Sigmoid colon (tissue), 7 donors: ENCODE results near the gene THAP4. TPM values are rescaled to one million over a fixed set of nuclear protein-coding genes. Genes with fewer than 3 reads are reported as not detected.

Source experiments
- DNase-seq: peaks from one replicate; pipeline ENCODE4 v3.0.0-alpha.2; 2019
- H3K27ac ChIP-seq, 4 donors: fragments of 200-600 bp; sonication (generic); one replicate each; pipeline ENCODE4 v1.5.1; 2016 to 2019; ENCODE audit warnings: mild to moderate bottlenecking in 1 of 4
- H3K27me3 ChIP-seq, 3 donors: fragments of 200-600 bp; sonication (generic); one replicate each; pipeline ENCODE4 v1.5.1; 2019; ENCODE audit warnings: mild to moderate bottlenecking in 1 of 3
- H3K36me3 ChIP-seq, 4 donors: fragments of 200-600 bp; sonication (generic); one replicate each; pipeline ENCODE4 v1.5.1; 2016 to 2019
- H3K4me1 ChIP-seq, 4 donors: fragments of 200-600 bp; sonication (generic); one replicate each; pipeline ENCODE4 v1.5.1; 2017 to 2019
- H3K4me3 ChIP-seq, 4 donors: fragments of 200-600 bp; sonication (generic); one replicate each; pipeline ENCODE4 v1.5.1; 2017 to 2019; ENCODE audit warnings: mild to moderate bottlenecking in 2 of 4, moderate library complexity in 1 of 4
- H3K9me3 ChIP-seq, 4 donors: fragments of 200-600 bp in 3 of 4; sonication (generic) in 3 of 4; one replicate each; pipeline versions ENCODE4 v1.5.1 to v1.6.1; 2013 to 2019
- CTCF ChIP-seq, 4 experiments: fragments of 450-650 bp in 3 of 4; fragments of 200-600 bp in 1 of 4; IDR thresholded peaks; one replicate each; pipeline ENCODE4 v1.5.1; 2016 to 2019; ENCODE audit warnings: antibody characterized with exemption in 4 of 4, mild to moderate bottlenecking in 3 of 4, moderate library complexity in 2 of 4
- EP300 ChIP-seq, 4 donors: sonication (generic); formaldehyde crosslinking; IDR thresholded peaks; one replicate each; pipeline ENCODE4 v1.6.1; 2017; ENCODE audit warnings: antibody characterized with exemption in 4 of 4
- POLR2A ChIP-seq, 2 donors: fragments of 450-650 bp; IDR thresholded peaks; one replicate each; pipeline ENCODE4 v1.6.1; 2016; ENCODE audit warnings: antibody characterized with exemption in 2 of 2, mild to moderate bottlenecking in 2 of 2, moderate library complexity in 2 of 2
- POLR2AphosphoS5 ChIP-seq, 4 donors: sonication (generic); formaldehyde crosslinking; IDR thresholded peaks; one replicate each; pipeline ENCODE4 v1.6.1; 2017; ENCODE audit warnings: antibody characterized with exemption in 4 of 4
- WGBS, 2 donors: extraction: QIAGEN DNeasy Blood & Tissue Kit; methylation state at CpG; one replicate each; pipeline ENCODE4 v1.1.7; 2013; 5-methylcytosine and 5-hydroxymethylcytosine counted together
- intact Hi-C: fragments of 100-400 bp; cut with DNase I; formaldehyde crosslinking; loops from one replicate; pipeline ENCODE4 v1.15.1; 2023
- polyA plus RNA-seq, 3 donors: library from polyadenylated mRNA; stranded (reverse); fragments of 200-250 nt; gene quantifications; one replicate each; pipeline ENCODE4 v1.2.3, GENCODE V29; 2013
- total RNA-seq, 4 donors: library from RNA; depleted of rRNA; stranded (reverse); fragments of >200 nt; gene quantifications; one replicate each; pipeline ENCODE4 v1.1.0, GENCODE V29; 2016
- donor health status: healthy with polysubstance abuse.
- donor health status: Bipolar disorder and iron deficiency.
- donor health status: healthy.

The THAP4 gene
- total and polyA plus RNA-seq, 7 donors, result 28.9 to 112 (median 44.7) TPM

DNA sequence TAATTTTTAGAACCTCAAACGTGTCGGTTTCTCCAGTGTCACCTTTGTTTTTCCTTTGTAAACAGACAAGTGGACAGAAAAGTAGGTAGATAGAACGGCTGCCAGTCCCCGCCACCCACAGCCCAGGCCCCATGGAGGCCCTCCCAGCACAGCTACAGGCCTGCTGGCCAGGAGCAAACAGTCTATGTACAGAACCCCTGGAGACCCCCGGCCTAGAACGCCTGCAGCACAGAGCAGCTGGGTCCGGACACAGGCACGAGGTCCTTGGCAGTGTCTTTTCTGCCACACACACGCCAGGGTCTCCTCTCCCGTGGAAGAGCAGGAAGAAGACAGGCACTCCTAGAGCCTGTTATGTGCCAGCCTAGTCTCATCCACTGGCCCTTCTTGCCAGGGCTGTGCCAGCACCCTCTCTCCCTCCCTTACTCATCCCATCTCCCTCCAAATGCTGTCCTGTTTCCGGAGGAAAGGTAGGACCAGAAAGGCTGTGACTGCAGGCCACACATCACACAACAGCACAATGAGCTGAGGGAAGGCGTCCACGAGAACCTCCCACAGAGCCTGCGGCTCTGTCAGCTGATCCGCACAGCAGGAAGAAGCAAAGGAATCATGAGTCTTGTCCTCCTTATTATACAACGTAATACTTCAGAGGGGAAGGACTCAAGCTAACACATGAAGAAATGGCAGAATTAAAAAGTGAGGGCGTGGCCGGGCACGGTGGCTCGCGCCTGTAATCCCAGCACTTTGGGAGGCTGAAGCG lies 42.0 kb upstream of the THAP4 start:
- H3K4me3 ChIP-seq, result no peak overlapping the region
- TF ChIP-seq EP300 (IDR thresholded peaks at IDR 0.05), result no peak
- TF ChIP-seq CTCF (IDR thresholded peaks at IDR 0.05), result no peak
- no peak for TF ChIP-seq POLR2A (IDR thresholded peaks at IDR 0.05)
- TF ChIP-seq POLR2AphosphoS5 (IDR thresholded peaks at IDR 0.05), result no peak
- H3K4me1 ChIP-seq, result peaks cover 0 to 23% (median 17%) of the 10 kb centered on the region in 4 donors
- no peaks in the 10 kb centered on the region for H3K27me3 ChIP-seq
- WGBS, 2 donors, result 93 to 94% methylated on average over 22 of the region's 22 CpGs
- no peak for DNase-seq
- H3K27ac ChIP-seq, result no peak overlapping the region
- intact Hi-C loops, result no loop called here
- no peaks in the 10 kb centered on the region for H3K9me3 ChIP-seq
- H3K36me3 ChIP-seq, result peaks cover 0 to 47% (median 11%) of the 10 kb centered on the region in 4 donors

- Histone ChIP-seq H3K4me3 (no peak overlapping the region), H3K4me1 (peaks cover 0 to 25% (median 17%) of the 10 kb centered on the region in 4 donors), H3K36me3 (peaks cover 0 to 47% (median 11%) of the 10 kb centered on the region in 4 donors), H3K9me3 (no peaks in the 10 kb centered on the region), H3K27me3 (no peaks in the 10 kb centered on the region), H3K27ac (no peak overlapping the region)
- WGBS, 2 donors, result 93 to 94% methylated on average over 18 of the region's 18 CpGs
- intact Hi-C loops, result no loop called here
- DNase-seq, result no peak
- TF ChIP-seq CTCF (IDR thresholded peaks at IDR 0.05) (no peak), POLR2A (IDR thresholded peaks at IDR 0.05) (no peak), POLR2AphosphoS5 (IDR thresholded peaks at IDR 0.05) (no peak), EP300 (IDR thresholded peaks at IDR 0.05) (no peak)
These were observed 41.3 kb upstream of the THAP4 start for GRCh38 chr2:241678307-241678706.

DNA sequence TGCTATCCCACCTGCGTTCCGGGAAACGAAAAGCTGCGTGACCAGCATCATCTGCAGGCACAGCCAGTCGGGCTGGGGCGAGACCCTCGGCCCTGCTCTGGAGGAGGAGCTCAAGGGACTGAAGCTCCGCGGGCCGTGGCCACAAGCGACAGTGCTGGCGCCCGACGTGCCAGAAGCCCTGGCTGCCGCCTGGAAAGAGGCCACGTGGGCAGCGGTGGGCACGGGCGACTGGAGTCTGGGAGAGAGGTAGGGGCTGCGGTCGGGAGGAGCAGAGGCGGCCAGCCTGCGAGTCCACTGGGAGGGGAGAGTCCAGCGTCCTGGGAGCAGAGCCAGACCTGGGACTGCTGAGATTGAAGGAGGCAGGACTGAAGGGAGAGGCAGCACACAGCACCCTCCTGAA lies 40.4 kb upstream of the THAP4 start:
- peaks cover 0 to 56% (median 16%) of the 10 kb centered on the region in 4 donors for H3K36me3 ChIP-seq
- WGBS, 2 donors, result 96% methylated on average over 24 of the region's 24 CpGs

GRCh38 chr2:241676665-241677064 lies 39.7 kb upstream of the THAP4 start:
- no peak for TF ChIP-seq POLR2AphosphoS5 (IDR thresholded peaks at IDR 0.05)
- TF ChIP-seq CTCF (IDR thresholded peaks at IDR 0.05), result no peak
- no peak for TF ChIP-seq POLR2A (IDR thresholded peaks at IDR 0.05)
- TF ChIP-seq EP300 (IDR thresholded peaks at IDR 0.05), result no peak
- H3K27me3 ChIP-seq, result no peaks in the 10 kb centered on the region
- DNase-seq, result no peak
- no peak overlapping the region for H3K4me3 ChIP-seq
- intact Hi-C loops, result no loop called here
- H3K4me1 ChIP-seq, result peaks cover 0 to 24% (median 14%) of the 10 kb centered on the region in 4 donors
- WGBS, 2 donors, result 92 to 94% methylated on average over 17 of the region's 17 CpGs
- H3K9me3 ChIP-seq, result no peaks in the 10 kb centered on the region
- peaks cover 7 to 63% (median 23%) of the 10 kb centered on the region in 4 donors for H3K36me3 ChIP-seq
- no peak overlapping the region for H3K27ac ChIP-seq

More for the DNA sequence above, 40.4 kb upstream of the THAP4 start:
- H3K27me3 ChIP-seq, result no peaks in the 10 kb centered on the region
- no peaks in the 10 kb centered on the region for H3K9me3 ChIP-seq
- H3K27ac ChIP-seq, result no peak overlapping the region
- intact Hi-C loops, result no loop called here
- no peak overlapping the region for H3K4me3 ChIP-seq
- no peak for DNase-seq
- peaks cover 0 to 25% (median 17%) of the 10 kb centered on the region in 4 donors for H3K4me1 ChIP-seq
- TF ChIP-seq POLR2A (IDR thresholded peaks at IDR 0.05) (no peak), CTCF (IDR thresholded peaks at IDR 0.05) (no peak), POLR2AphosphoS5 (IDR thresholded peaks at IDR 0.05) (no peak), EP300 (IDR thresholded peaks at IDR 0.05) (no peak)
